H9 (cell line): ENCODE results near the gene ETV2. TPM values are rescaled to one million over a fixed set of nuclear protein-coding genes. Genes with fewer than 3 reads are reported as not detected.

Experiments used
- DNase-seq: peaks from one replicate; pipeline ENCODE4 v3.0.0-alpha.2; 2017
- H2AFZ ChIP-seq: one replicate; pipeline ENCODE4 v1.6.1; 2013; ENCODE audit warnings: mild to moderate bottlenecking, low read length, control low read depth, moderate library complexity
- H2AK5ac ChIP-seq: 2 replicates; pipeline ENCODE4 v1.6.1; 2013; ENCODE audit warnings: low read length, control low read depth, mixed read lengths; ENCODE audit not compliant: insufficient read length
- H2BK120ac ChIP-seq: one replicate; pipeline ENCODE4 v1.6.1; 2013; ENCODE audit warnings: low read depth, mild to moderate bottlenecking, low read length, control low read depth, inconsistent platforms; ENCODE audit not compliant: poor library complexity, severe bottlenecking
- H2BK12ac ChIP-seq: 2 replicates; pipeline ENCODE4 v1.6.1; 2013; ENCODE audit warnings: low read length, control low read depth, mixed read lengths, low read depth; ENCODE audit not compliant: insufficient read length
- H2BK15ac ChIP-seq: 2 replicates; pipeline ENCODE4 v1.6.1; 2013; ENCODE audit warnings: low read depth, low read length, control low read depth
- H2BK20ac ChIP-seq: one replicate; pipeline ENCODE4 v1.6.1; 2013; ENCODE audit warnings: low read depth, mild to moderate bottlenecking, low read length, control low read depth, inconsistent platforms; ENCODE audit not compliant: poor library complexity, severe bottlenecking
- H2BK5ac ChIP-seq: 2 replicates; pipeline ENCODE4 v1.6.1; 2013; ENCODE audit warnings: low read length, control low read depth, mixed read lengths; ENCODE audit not compliant: insufficient read length
- H3K14ac ChIP-seq: 2 replicates; pipeline ENCODE4 v1.6.1; 2013; ENCODE audit warnings: low read length, control low read depth; ENCODE audit not compliant: insufficient read depth
- H3K18ac ChIP-seq: 2 replicates; pipeline ENCODE4 v1.6.1; 2013; ENCODE audit warnings: low read depth, mild to moderate bottlenecking, mixed read lengths, low read length, control low read depth; ENCODE audit not compliant: insufficient read length
- H3K23ac ChIP-seq: 2 replicates; pipeline ENCODE4 v1.6.1; 2013; ENCODE audit warnings: low read length, control low read depth, mixed read lengths, low read depth; ENCODE audit not compliant: insufficient read length
- H3K23me2 ChIP-seq: 2 replicates; pipeline ENCODE4 v1.6.1; 2013; ENCODE audit warnings: low read depth, mild to moderate bottlenecking, mixed read lengths, low read length, control low read depth; ENCODE audit not compliant: insufficient read length, poor library complexity, severe bottlenecking
- H3K27ac ChIP-seq: 2 replicates; pipeline ENCODE4 v1.5.1; 2013; ENCODE audit warnings: low read length, control low read depth, mixed read lengths, low read depth; ENCODE audit not compliant: insufficient read length
- H3K27me3 ChIP-seq: 2 replicates; pipeline ENCODE4 v1.6.1; 2013; ENCODE audit warnings: low read length, control low read depth, inconsistent platforms; ENCODE audit not compliant: insufficient read depth
- H3K4ac ChIP-seq: 2 replicates; pipeline ENCODE4 v1.6.1; 2013; ENCODE audit warnings: low read depth, mild to moderate bottlenecking, control low read depth, inconsistent platforms, low read length, moderate library complexity
- H3K4me1 ChIP-seq: 2 replicates; pipeline ENCODE4 v1.6.1; 2013; ENCODE audit warnings: low read length, control low read depth, inconsistent platforms; ENCODE audit not compliant: insufficient read depth
- H3K4me2 ChIP-seq: 2 replicates; pipeline ENCODE4 v1.6.1; 2013; ENCODE audit warnings: low read length, control low read depth, mixed read lengths; ENCODE audit not compliant: insufficient read length, insufficient read depth
- H3K56ac ChIP-seq: 2 replicates; pipeline ENCODE4 v1.6.1; 2013; ENCODE audit warnings: low read depth, mild to moderate bottlenecking, mixed read lengths, low read length, control low read depth; ENCODE audit not compliant: insufficient read length
- H3K79me1 ChIP-seq: 2 replicates; pipeline ENCODE4 v1.6.1; 2013; ENCODE audit warnings: low read depth, mild to moderate bottlenecking, moderate library complexity, low read length, control low read depth, inconsistent platforms; ENCODE audit not compliant: insufficient read depth, poor library complexity, severe bottlenecking
- H3K79me2 ChIP-seq: 2 replicates; pipeline ENCODE4 v1.6.1; 2013; ENCODE audit warnings: low read length, control low read depth, inconsistent platforms; ENCODE audit not compliant: insufficient read depth
- H3K9ac ChIP-seq: 2 replicates; pipeline ENCODE4 v1.6.1; 2013; ENCODE audit warnings: low read length, control low read depth, mixed read lengths; ENCODE audit not compliant: insufficient read length; ENCODE audit errors: extremely low read depth
- H3K9me3 ChIP-seq: one replicate; pipeline ENCODE4 v1.6.1; 2013; ENCODE audit warnings: low read depth, low read length, inconsistent platforms; ENCODE audit not compliant: control insufficient read depth
- H3T11ph ChIP-seq: one replicate; pipeline ENCODE4 v1.6.1; 2013; ENCODE audit warnings: mild to moderate bottlenecking, low read length, control low read depth, inconsistent platforms
- H4K20me1 ChIP-seq: one replicate; pipeline ENCODE4 v1.6.1; 2013; ENCODE audit not compliant: control insufficient read depth, insufficient read length, insufficient read depth
- H4K5ac ChIP-seq: 2 replicates; pipeline ENCODE4 v1.6.1; 2013; ENCODE audit warnings: low read depth, mild to moderate bottlenecking, mixed read lengths, low read length, control low read depth; ENCODE audit not compliant: insufficient read length
- H4K8ac ChIP-seq: replicated peaks from 2 replicates; pipeline ENCODE4 v1.6.1; 2013; ENCODE audit warnings: low read length, control low read depth, mixed read lengths, low read depth; ENCODE audit not compliant: insufficient read length
- H4K91ac ChIP-seq: 2 replicates; pipeline ENCODE4 v1.6.1; 2013; ENCODE audit warnings: low read depth, mild to moderate bottlenecking, moderate library complexity, mixed read lengths, low read length, control low read depth; ENCODE audit not compliant: insufficient read length
- H3K27ac Mint-ChIP-seq, 3 experiments: 2 replicates in 2 of 3; 3 replicates in 1 of 3; pipeline ENCODE4 v1.8.0; 2020 to 2021; ENCODE audit warnings: mixed read lengths in 3 of 3, mild to moderate bottlenecking in 1 of 3, moderate library complexity in 1 of 3
- H3K27me3 Mint-ChIP-seq: 2 replicates; pipeline ENCODE4 v1.8.0; 2021; ENCODE audit warnings: low read depth, mild to moderate bottlenecking, moderate library complexity, mixed read lengths
- H3K36me3 Mint-ChIP-seq, 3 experiments: 2 replicates in 2 of 3; 3 replicates in 1 of 3; pipeline ENCODE4 v1.8.0; 2020 to 2021; ENCODE audit warnings: low read depth in 3 of 3, mixed read lengths in 3 of 3; ENCODE audit not compliant: insufficient read depth in 1 of 3
- H3K4me1 Mint-ChIP-seq, 2 experiments: 2 replicates each; pipeline ENCODE4 v1.8.0; 2020; ENCODE audit warnings: mixed read lengths in 2 of 2
- H3K4me3 Mint-ChIP-seq, 2 experiments: 2 replicates in 1 of 2; 3 replicates in 1 of 2; pipeline ENCODE4 v1.8.0; 2020 to 2021; ENCODE audit warnings: mild to moderate bottlenecking in 2 of 2, mixed read lengths in 2 of 2, moderate library complexity in 1 of 2
- H3K9me3 Mint-ChIP-seq, 2 experiments: 2 replicates in 1 of 2; 3 replicates in 1 of 2; pipeline ENCODE4 v1.8.0; 2020; ENCODE audit warnings: mild to moderate bottlenecking in 2 of 2, mixed read lengths in 2 of 2, moderate library complexity in 1 of 2
- WGBS: extraction: QIAGEN DNeasy Blood & Tissue Kit; methylation state at CpG from one replicate; pipeline ENCODE4 v1.1.7; 2013; ENCODE audit warnings: missing lambda C conversion rate, low lambda C conversion rate, mixed read lengths; ENCODE audit not compliant: insufficient read length; ENCODE audit errors: extremely low coverage; 5-methylcytosine and 5-hydroxymethylcytosine counted together
- total RNA-seq: library from RNA; stranded (reverse); gene quantifications from 2 replicates; pipeline ENCODE4 v1.2.1, GENCODE V29; 2021
- TF ChIP-seq, protein P1 (sequence below): fragments of 200-600 bp; sonication (generic); conservative IDR thresholded peaks from 3 replicates; pipeline ENCODE4 v1.8.0; 2021; ENCODE audit warnings: antibody characterized with exemption, mild to moderate bottlenecking

ETV2 gene
- total RNA-seq, 1 experiment from 2014 or later = 1.9 TPM

DNA sequence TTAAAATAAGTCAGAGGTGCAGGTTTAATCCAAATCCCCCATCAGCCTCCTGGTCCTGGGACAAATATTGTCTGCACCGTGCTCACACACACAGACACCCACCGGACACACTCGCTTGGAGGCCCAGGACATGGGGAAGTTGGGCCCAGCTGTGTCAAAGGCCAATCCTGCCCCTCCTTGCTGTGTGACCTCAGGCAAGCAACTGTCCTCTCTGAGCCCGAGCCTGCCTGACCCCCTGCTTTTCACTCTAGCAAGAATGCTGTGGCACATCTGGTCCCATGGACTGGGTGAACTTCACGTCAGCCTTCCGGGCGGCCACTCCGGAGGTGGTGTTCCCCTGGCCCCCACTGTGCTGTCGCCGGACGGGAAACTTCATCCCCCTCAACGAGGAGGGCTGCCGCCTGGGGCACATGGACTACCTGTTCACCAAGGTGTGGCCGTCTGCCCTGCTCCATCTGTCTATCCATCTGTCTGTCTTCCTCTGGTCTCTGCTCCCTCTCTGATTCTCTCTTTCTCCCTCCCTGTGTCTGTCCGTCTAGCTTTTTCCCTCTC is 34.1 kb downstream of the ETV2 start:
- Mint-ChIP-seq H3K9me3 (no peaks in the 10 kb centered on the region), H3K36me3 (no peaks in the 10 kb centered on the region), H3K27me3 (peaks cover 27% of the 10 kb centered on the region), H3K27ac (no peak overlapping the region), H3K4me3 (no peak overlapping the region), H3K4me1 (peaks cover 0 to 2% of the 10 kb centered on the region in 2 experiments; a peak in 3 of 4 replicates)
- Histone ChIP-seq H2AFZ (no peak overlapping the region), H3T11ph (no peak overlapping the region), H4K20me1 (no peaks in the 10 kb centered on the region), H4K5ac (no peak overlapping the region), H3K27me3 (no peaks in the 10 kb centered on the region), H3K79me1 (no peaks in the 10 kb centered on the region), H3K27ac (no peak overlapping the region), H2BK20ac (no peak overlapping the region), H2BK12ac (no peak overlapping the region), H3K4me2 (no peak overlapping the region), H3K23me2 (peaks cover 11% of the 10 kb centered on the region), H3K9me3 (no peaks in the 10 kb centered on the region), H2BK120ac (no peak overlapping the region), H2AK5ac (no peak overlapping the region), H3K4me1 (no peaks in the 10 kb centered on the region), H3K14ac (no peak overlapping the region), H3K23ac (no peak overlapping the region), H3K4ac (no peak overlapping the region), H4K91ac (no peak overlapping the region), H4K8ac (no peak overlapping the region), H3K9ac (no peak overlapping the region), H3K18ac (no peak overlapping the region), H2BK15ac (no peak overlapping the region), H3K79me2 (no peaks in the 10 kb centered on the region), H3K56ac (no peak overlapping the region), H2BK5ac (no peak overlapping the region)
- no peak for DNase-seq
- TF ChIP-seq, protein P1, sequence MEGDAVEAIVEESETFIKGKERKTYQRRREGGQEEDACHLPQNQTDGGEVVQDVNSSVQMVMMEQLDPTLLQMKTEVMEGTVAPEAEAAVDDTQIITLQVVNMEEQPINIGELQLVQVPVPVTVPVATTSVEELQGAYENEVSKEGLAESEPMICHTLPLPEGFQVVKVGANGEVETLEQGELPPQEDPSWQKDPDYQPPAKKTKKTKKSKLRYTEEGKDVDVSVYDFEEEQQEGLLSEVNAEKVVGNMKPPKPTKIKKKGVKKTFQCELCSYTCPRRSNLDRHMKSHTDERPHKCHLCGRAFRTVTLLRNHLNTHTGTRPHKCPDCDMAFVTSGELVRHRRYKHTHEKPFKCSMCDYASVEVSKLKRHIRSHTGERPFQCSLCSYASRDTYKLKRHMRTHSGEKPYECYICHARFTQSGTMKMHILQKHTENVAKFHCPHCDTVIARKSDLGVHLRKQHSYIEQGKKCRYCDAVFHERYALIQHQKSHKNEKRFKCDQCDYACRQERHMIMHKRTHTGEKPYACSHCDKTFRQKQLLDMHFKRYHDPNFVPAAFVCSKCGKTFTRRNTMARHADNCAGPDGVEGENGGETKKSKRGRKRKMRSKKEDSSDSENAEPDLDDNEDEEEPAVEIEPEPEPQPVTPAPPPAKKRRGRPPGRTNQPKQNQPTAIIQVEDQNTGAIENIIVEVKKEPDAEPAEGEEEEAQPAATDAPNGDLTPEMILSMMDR = no peak
- WGBS = no CpG with 5 or more reads among the region's 15 CpGs
